HG03575 (cell line): ENCODE results near the gene GPR101.
"Not testable (repeated sequence)": the region's sequence is repeated elsewhere in the genome, so short reads cannot be mapped to it uniquely, and the experiment has no call there.

Experiments used
- ATAC-seq: cut with Tn5 transposase; IDR thresholded peaks from one replicate; pipeline ENCODE4 v1.9.1; 2021; ENCODE audit not compliant: unreplicated experiment, insufficient number of reproducible peaks, low FRiP score; ENCODE audit errors: extremely low read depth

The GPR101 gene

GRCh38 chrX:137031039-137031438 lies 2.8 kb downstream of the GPR101 start:
- no peak for ATAC-seq

DNA sequence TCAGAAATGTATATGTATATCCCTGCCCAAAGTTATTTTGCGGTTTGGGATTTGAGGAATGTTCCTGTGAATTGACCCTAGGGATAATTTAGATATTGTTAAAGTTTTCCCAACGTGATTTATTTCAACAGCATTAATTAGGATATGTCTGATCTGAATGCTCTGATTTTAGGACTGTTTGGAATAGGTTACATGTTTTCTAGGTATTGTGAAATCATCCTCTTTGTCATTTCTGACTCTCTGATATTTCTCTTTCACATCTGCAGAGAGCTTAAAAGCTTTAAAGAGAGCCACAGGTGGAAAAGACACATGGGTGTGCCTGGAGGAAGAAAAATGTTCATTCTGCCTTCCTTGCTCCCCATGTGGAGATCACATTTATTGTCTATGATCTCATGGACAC lies 5.1 kb downstream of the GPR101 start:
- no peak for ATAC-seq

GRCh38 chrX:137025930-137026329 lies 7.9 kb downstream of the GPR101 start:
- ATAC-seq, result no peak

GRCh38 chrX:137000236-137000635 lies 33.6 kb downstream of the GPR101 start:
- ATAC-seq, result not testable (repeated sequence)

- no peak for ATAC-seq
Measured at GRCh38 chrX:136999024-136999423, 34.8 kb downstream of the GPR101 start.
